Activated T-cell treated with anti-CD3 and anti-CD28 coated beads, Interleukin-2, amount 50 U/mL, for 72 hours (primary cell): ENCODE data around the gene LYVE1. TPM values are rescaled to one million over a fixed set of nuclear protein-coding genes. Genes with fewer than 3 reads are reported as not detected.

Experiments
- ATAC-seq, 2 donors: fragments of 150-1000 bp; cut with Tn5 transposase; replicated peaks in 1 of 2; 2 replicates each; pipeline ENCODE4 v1.10.0; 2021; ENCODE audit warnings: moderate library complexity in 2 of 2, mild to moderate bottlenecking in 1 of 2
- DNase-seq, 2 donors: peaks; one replicate each; pipeline ENCODE4 v3.0.0; 2021 to 2022; ENCODE audit warnings: mixed read lengths in 1 of 2
- H3K27ac Mint-ChIP-seq: one replicate; pipeline ENCODE4 v1.8.0; 2022; ENCODE audit warnings: mild to moderate bottlenecking, moderate library complexity, mixed read lengths
- H3K27me3 Mint-ChIP-seq: one replicate; pipeline ENCODE4 v1.8.0; 2022; ENCODE audit warnings: low read depth, mixed read lengths
- H3K36me3 Mint-ChIP-seq, 2 donors: one replicate each; pipeline ENCODE4 v1.8.0; 2022; ENCODE audit warnings: mixed read lengths in 2 of 2, mild to moderate bottlenecking in 1 of 2; ENCODE audit not compliant: insufficient read depth in 2 of 2
- H3K4me1 Mint-ChIP-seq: one replicate; pipeline ENCODE4 v1.8.0; 2022; ENCODE audit warnings: low read depth, mixed read lengths
- H3K4me3 Mint-ChIP-seq, 2 donors: one replicate each; pipeline ENCODE4 v1.8.0; 2022; ENCODE audit warnings: mild to moderate bottlenecking in 2 of 2, mixed read lengths in 2 of 2, moderate library complexity in 2 of 2
- H3K9me3 Mint-ChIP-seq, 2 donors: one replicate each; pipeline ENCODE4 v1.8.0; 2022; ENCODE audit warnings: mixed read lengths in 2 of 2
- total RNA-seq, 2 donors: library from RNA; stranded (reverse); gene quantifications; one replicate each; pipeline ENCODE4 v1.2.3, GENCODE V29; 2022

Gene LYVE1
- total RNA-seq, 2 donors from 2014 or later: not detected

DNA sequence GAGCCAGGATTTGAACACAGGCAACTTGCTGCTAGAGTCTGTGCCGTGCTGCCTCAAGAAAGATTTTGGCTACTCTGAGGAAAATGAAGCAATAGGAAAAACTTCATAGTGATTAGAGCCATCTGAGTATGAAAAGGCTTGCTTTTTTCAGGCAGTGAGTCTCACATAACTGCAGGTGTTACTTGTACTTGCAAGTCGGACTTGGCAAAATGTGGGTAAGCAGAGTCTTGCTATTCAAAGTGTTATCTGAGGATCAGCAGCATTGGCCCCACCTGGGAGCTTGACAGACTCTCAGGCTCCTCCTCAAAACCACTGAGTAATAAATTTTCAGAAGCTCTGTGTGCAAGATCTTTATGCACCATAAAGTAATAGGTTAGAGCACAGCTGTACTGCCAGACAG, 45.5 kb downstream of the LYVE1 start:
- Mint-ChIP-seq H3K36me3 (peaks cover 7 to 14% of the 10 kb centered on the region in 2 donors), H3K27ac (no peak overlapping the region)
- no peak for ATAC-seq

DNA sequence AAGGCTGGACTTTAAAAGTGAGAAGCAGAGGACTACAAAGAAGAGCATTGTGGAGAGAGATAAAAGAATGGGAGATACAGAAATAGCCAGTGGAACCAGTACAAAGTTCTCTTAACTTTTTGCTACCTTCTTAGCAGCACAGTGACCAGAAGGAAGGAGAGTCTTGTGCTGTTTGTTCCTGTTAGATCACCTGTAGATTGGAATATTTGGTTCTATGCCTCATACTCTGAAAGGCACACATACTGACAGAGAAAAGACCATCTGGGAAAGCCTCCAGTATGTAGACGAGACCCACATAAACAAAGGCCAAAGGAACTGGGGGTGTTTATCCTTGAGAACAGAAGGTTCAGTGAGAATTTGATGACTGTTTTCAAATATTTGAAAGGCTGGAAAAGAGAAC, 46.2 kb downstream of the LYVE1 start:
- Mint-ChIP-seq H3K36me3 (peaks cover 3 to 11% of the 10 kb centered on the region in 2 donors), H3K9me3 (no peaks in the 10 kb centered on the region), H3K27ac (peak overlapping the region; percentile 17), H3K27me3 (no peaks in the 10 kb centered on the region), H3K4me3 (no peak overlapping the region), H3K4me1 (peaks cover 15% of the 10 kb centered on the region)
- ATAC-seq (no peak), DNase-seq (no peak)

More for the DNA sequence above, 45.5 kb downstream of the LYVE1 start:
- H3K9me3 Mint-ChIP-seq: no peaks in the 10 kb centered on the region
- peaks cover 21% of the 10 kb centered on the region for H3K4me1 Mint-ChIP-seq
- H3K27me3 Mint-ChIP-seq: no peaks in the 10 kb centered on the region
- no peak overlapping the region for H3K4me3 Mint-ChIP-seq
- no peak for DNase-seq

- Mint-ChIP-seq H3K27ac (no peak overlapping the region), H3K36me3 (peaks cover 0 to 5% of the 10 kb centered on the region in 2 donors), H3K9me3 (no peaks in the 10 kb centered on the region), H3K4me3 (no peak overlapping the region), H3K4me1 (no peaks in the 10 kb centered on the region), H3K27me3 (no peaks in the 10 kb centered on the region)
- no peak for ATAC-seq
- DNase-seq: no peak
Measured at GRCh38 chr11:10520562-10520961, 47.9 kb downstream of the LYVE1 start.

DNA sequence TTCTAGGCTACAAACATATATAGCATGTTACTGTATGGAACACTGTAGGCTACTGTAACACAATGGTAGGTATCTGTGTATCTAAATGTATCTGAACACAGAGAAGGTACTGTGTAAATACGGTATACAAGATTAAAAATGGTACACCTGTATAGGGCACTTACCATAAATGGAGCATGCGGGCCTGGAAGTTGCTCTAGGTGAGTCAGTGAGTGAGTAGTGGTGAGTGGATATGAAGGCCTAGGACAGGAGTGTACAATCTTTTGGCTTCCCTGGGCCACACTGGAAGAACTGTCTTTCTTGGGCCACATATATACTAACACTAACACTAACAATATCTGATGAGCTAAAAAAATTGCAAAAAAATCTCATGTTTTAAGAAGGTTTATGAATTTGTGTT, 48.8 kb downstream of the LYVE1 start:
- H3K27me3 Mint-ChIP-seq: no peaks in the 10 kb centered on the region
- no peaks in the 10 kb centered on the region for H3K4me1 Mint-ChIP-seq
- H3K27ac Mint-ChIP-seq: no peak overlapping the region
- no peaks in the 10 kb centered on the region for H3K9me3 Mint-ChIP-seq
- peaks cover 0 to 5% of the 10 kb centered on the region in 2 donors for H3K36me3 Mint-ChIP-seq
- no peak overlapping the region for H3K4me3 Mint-ChIP-seq
- DNase-seq (no peak), ATAC-seq (no peak)

DNA sequence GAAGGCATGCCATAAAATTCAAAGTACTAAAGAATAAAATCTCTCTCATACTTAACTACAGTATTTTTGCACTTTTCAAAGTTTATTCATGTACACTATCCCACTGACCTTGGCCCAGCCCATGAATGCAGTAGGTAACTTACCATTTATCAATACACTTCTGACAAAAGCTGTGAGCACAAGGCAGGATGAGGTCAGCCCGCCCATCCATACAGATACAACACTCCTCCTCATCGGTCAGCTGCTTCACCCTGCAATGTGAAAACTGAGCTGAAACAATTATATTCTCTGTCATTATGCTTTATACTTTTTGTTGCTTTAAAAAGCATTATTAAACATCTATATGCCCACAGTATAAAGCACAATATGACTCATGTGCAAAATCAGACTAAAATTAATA, 49.6 kb downstream of the LYVE1 start:
- DNase-seq: no peak
- Mint-ChIP-seq H3K27ac (no peak overlapping the region), H3K9me3 (no peaks in the 10 kb centered on the region), H3K36me3 (peaks cover 0 to 6% of the 10 kb centered on the region in 2 donors), H3K4me3 (no peak overlapping the region), H3K27me3 (no peaks in the 10 kb centered on the region), H3K4me1 (no peaks in the 10 kb centered on the region)
- no peak for ATAC-seq

GRCh38 chr11:10518123-10518522, 50.3 kb downstream of the LYVE1 start:
- peaks cover 0 to 6% of the 10 kb centered on the region in 2 donors for H3K36me3 Mint-ChIP-seq
- no peak for ATAC-seq
- no peaks in the 10 kb centered on the region for H3K27me3 Mint-ChIP-seq
- no peaks in the 10 kb centered on the region for H3K9me3 Mint-ChIP-seq
- H3K4me3 Mint-ChIP-seq: no peak overlapping the region
- DNase-seq: no peak
- no peaks in the 10 kb centered on the region for H3K4me1 Mint-ChIP-seq
- H3K27ac Mint-ChIP-seq: no peak overlapping the region

DNA sequence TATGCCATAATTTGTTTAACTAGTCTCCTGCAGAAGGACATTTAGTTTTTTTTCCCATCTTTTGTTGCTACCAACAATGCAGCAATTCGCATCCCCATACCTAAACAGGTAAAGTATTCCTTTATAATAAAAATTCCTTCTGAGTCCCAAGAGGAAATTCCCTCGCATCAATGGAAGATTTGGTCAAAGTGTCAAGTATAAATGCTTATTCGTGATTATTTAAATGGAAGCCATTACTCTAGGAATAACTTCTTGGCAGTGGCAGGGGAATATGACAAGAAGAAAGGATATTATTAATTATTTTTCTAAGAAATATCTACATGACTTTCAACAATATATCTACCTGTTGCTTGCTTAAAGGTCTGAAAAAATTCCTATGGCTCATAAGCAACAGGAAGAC, 53.0 kb downstream of the LYVE1 start:
- H3K36me3 Mint-ChIP-seq: peaks cover 1% of the 10 kb centered on the region in 2 donors

GRCh38 chr11:10514709-10515108, 53.8 kb downstream of the LYVE1 start:
- Mint-ChIP-seq H3K27me3 (no peaks in the 10 kb centered on the region), H3K4me1 (no peaks in the 10 kb centered on the region), H3K9me3 (no peaks in the 10 kb centered on the region), H3K36me3 (peaks cover 1% of the 10 kb centered on the region in 2 donors), H3K27ac (no peak overlapping the region), H3K4me3 (no peak overlapping the region)
- no peak for DNase-seq
- ATAC-seq: no peak

More for the DNA sequence above, 53.0 kb downstream of the LYVE1 start:
- Mint-ChIP-seq H3K27ac (no peak overlapping the region), H3K27me3 (no peaks in the 10 kb centered on the region), H3K9me3 (no peaks in the 10 kb centered on the region), H3K4me3 (no peak overlapping the region), H3K4me1 (no peaks in the 10 kb centered on the region)
- DNase-seq (no peak), ATAC-seq (no peak)

- Mint-ChIP-seq H3K4me3 (no peak overlapping the region), H3K36me3 (peaks cover 1% of the 10 kb centered on the region in 2 donors), H3K27me3 (no peaks in the 10 kb centered on the region), H3K9me3 (no peaks in the 10 kb centered on the region), H3K4me1 (no peaks in the 10 kb centered on the region), H3K27ac (no peak overlapping the region)
- DNase-seq: no peak
- no peak for ATAC-seq
Measured at GRCh38 chr11:10514202-10514601, 54.3 kb downstream of the LYVE1 start.

DNA sequence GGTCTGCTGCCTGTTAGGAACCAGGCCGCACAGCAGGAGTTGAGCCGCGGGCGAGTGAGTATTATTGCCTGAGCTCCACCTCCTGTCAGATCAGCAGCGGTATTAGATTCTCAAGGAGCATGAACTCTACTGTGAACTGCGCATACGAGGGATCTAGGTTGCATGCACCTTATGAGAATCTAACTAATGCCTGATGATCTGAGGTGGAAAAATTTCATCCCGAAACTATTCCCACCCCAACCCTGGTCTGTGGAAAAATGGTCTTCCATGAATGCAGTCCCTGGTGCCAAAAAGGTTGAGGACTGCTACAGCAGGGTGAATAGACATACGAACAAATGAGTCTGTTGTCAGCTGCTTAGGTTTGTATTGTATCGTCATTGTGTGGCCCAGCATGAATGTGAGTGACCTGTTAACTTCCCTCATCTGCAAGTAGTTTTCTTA, 57.3 kb downstream of the LYVE1 start:
- Mint-ChIP-seq H3K9me3 (no peaks in the 10 kb centered on the region), H3K27ac (no peak overlapping the region), H3K36me3 (peaks cover 1% of the 10 kb centered on the region in 2 donors), H3K4me1 (no peaks in the 10 kb centered on the region), H3K27me3 (no peaks in the 10 kb centered on the region), H3K4me3 (no peak overlapping the region)
- no peak for ATAC-seq
- DNase-seq: no peak

Other genes starting within 250 kb of the LYVE1 start
- 10 to 100 TPM; 21.6 to 28.8 TPM for gene AMPD3, start 113.4 kb downstream of the LYVE1 start, total RNA-seq
- gene RNF141, start 27.5 kb downstream of the LYVE1 start, total RNA-seq: 10 to 100 TPM; 17.5 to 19.6 TPM
- under 1 TPM in 1 of 2 donors, not detected in 1; 0.09 TPM for gene IRAG1, start 125.1 kb upstream of the LYVE1 start, total RNA-seq
- gene CTR9, start 182.6 kb upstream of the LYVE1 start, total RNA-seq: 10 to 100 TPM; 33.1 to 41.0 TPM
- gene EIF4G2, start 240.3 kb upstream of the LYVE1 start, total RNA-seq: 100 to 1,000 TPM; 807 to 864 TPM